Testis (tissue), 3 donors: ENCODE measurements around the gene MOK. TPM values are rescaled to one million over a fixed set of nuclear protein-coding genes. Genes with fewer than 3 reads are reported as not detected.

Experiments
- DNase-seq: peaks from one replicate; pipeline ENCODE4 v3.0.0-alpha.2; 2019
- H3K27ac ChIP-seq, 2 donors: fragments of 200-600 bp; sonication (generic); one replicate each; pipeline ENCODE4 v1.5.1; 2019
- H3K27me3 ChIP-seq: fragments of 200-600 bp; sonication (generic); one replicate; pipeline ENCODE4 v1.5.1; 2019
- H3K36me3 ChIP-seq: fragments of 200-600 bp; sonication (generic); one replicate; pipeline ENCODE4 v1.5.1; 2017; ENCODE audit warnings: low read depth; ENCODE audit errors: missing control alignments
- H3K4me1 ChIP-seq: fragments of 200-600 bp; sonication (generic); one replicate; pipeline ENCODE4 v1.5.1; 2019
- H3K4me3 ChIP-seq, 2 donors: fragments of 200-600 bp; sonication (generic); one replicate each; pipeline ENCODE4 v1.5.1; 2017 to 2019
- H3K9me3 ChIP-seq: fragments of 200-600 bp; sonication (generic); one replicate; pipeline ENCODE4 v1.5.1; 2017
- CTCF ChIP-seq, 3 experiments: fragments of 450-650 bp in 2 of 3; fragments of 200-600 bp in 1 of 3; sonication (generic) in 1 of 3; IDR thresholded peaks; one replicate each; pipeline ENCODE4 v1.5.1; 2016 to 2019; ENCODE audit warnings: antibody characterized with exemption in 3 of 3, mild to moderate bottlenecking in 2 of 3, moderate library complexity in 1 of 3
- POLR2A ChIP-seq: fragments of 450-650 bp; IDR thresholded peaks from one replicate; pipeline ENCODE4 v1.6.1; 2017; ENCODE audit warnings: antibody characterized with exemption, mild to moderate bottlenecking, moderate library complexity
- WGBS, 2 donors: methylation state at CpG; one replicate each; pipeline ENCODE4 v1.1.5; 2018; 5-methylcytosine and 5-hydroxymethylcytosine counted together
- intact Hi-C: fragments of 100-400 bp; cut with DNase I; formaldehyde crosslinking; loops from one replicate; pipeline ENCODE4 v1.15.1; 2023; ENCODE audit warnings: low total_unique reads
- polyA plus RNA-seq: library from polyadenylated mRNA; stranded (reverse); fragments of 350-450 nt; fragmentation: Illumina TruSeq; extraction: RNeasy Lipid Tissue Mini Kit (QIAGEN cat#74804); gene quantifications from one replicate; pipeline ENCODE4 v1.2.3, GENCODE V29; 2014; ENCODE audit warnings: low read depth, low replicate concordance; ENCODE audit not compliant: insufficient read depth
- total RNA-seq, 2 donors: library from RNA; depleted of rRNA; stranded (reverse); fragments of >200 nt; gene quantifications; one replicate each; pipeline ENCODE4 v1.2.3, GENCODE V29; 2016

Gene MOK
- total and polyA plus RNA-seq, 3 donors from 2014 or later, result 157 to 188 (median 171) TPM

- H3K27ac ChIP-seq, result peak overlapping the region; percentile 78 to 87
- no peaks in the 10 kb centered on the region for H3K9me3 ChIP-seq
- DNase-seq, result peak; percentile 82
- no peaks in the 10 kb centered on the region for H3K27me3 ChIP-seq
- H3K4me1 ChIP-seq, result peaks cover 29% of the 10 kb centered on the region
- no peak for TF ChIP-seq CTCF (IDR thresholded peaks at IDR 0.05)
- TF ChIP-seq POLR2A, result no peak
- intact Hi-C loops, result no loop called here
- WGBS, 2 donors, result 68 to 77% methylated on average over 5 to 7 of the region's 7 CpGs
- no peak overlapping the region for H3K4me3 ChIP-seq
- H3K36me3 ChIP-seq, result no peaks in the 10 kb centered on the region
These were observed 42.0 kb downstream of the MOK start for GRCh38 chr14:102262929-102263462.

GRCh38 chr14:102258136-102258535 lies 46.8 kb downstream of the MOK start:
- Histone ChIP-seq H3K4me3 (no peak overlapping the region), H3K27me3 (no peaks in the 10 kb centered on the region), H3K4me1 (peaks cover 3% of the 10 kb centered on the region), H3K36me3 (no peaks in the 10 kb centered on the region), H3K27ac (no peak overlapping the region), H3K9me3 (no peaks in the 10 kb centered on the region)
- TF ChIP-seq POLR2A (no peak), CTCF (IDR thresholded peaks at IDR 0.05) (no peak)
- WGBS, 2 donors, result 95 to 96% methylated on average over 6 of the region's 6 CpGs
- intact Hi-C loops, result no loop called here
- no peak for DNase-seq

- no peaks in the 10 kb centered on the region for H3K27me3 ChIP-seq
- no peak overlapping the region for H3K4me3 ChIP-seq
- no peak overlapping the region for H3K27ac ChIP-seq
- H3K4me1 ChIP-seq, result no peaks in the 10 kb centered on the region
- TF ChIP-seq POLR2A, result no peak
- DNase-seq, result no peak
- intact Hi-C loops, result no loop called here
- 84 to 86% methylated on average over 9 of the region's 9 CpGs for WGBS, 2 donors
- H3K36me3 ChIP-seq, result no peaks in the 10 kb centered on the region
- no peaks in the 10 kb centered on the region for H3K9me3 ChIP-seq
These were observed 48.2 kb downstream of the MOK start for GRCh38 chr14:102256716-102257115.

GRCh38 chr14:102255401-102256190 lies 49.4 kb downstream of the MOK start:
- H3K4me1 ChIP-seq, result no peaks in the 10 kb centered on the region
- no peaks in the 10 kb centered on the region for H3K9me3 ChIP-seq
- intact Hi-C loops, result no loop called here
- DNase-seq, result no peak
- H3K27ac ChIP-seq, result peak overlapping the region in 1 of 2 donors; percentile 76
- no peaks in the 10 kb centered on the region for H3K27me3 ChIP-seq
- no peaks in the 10 kb centered on the region for H3K36me3 ChIP-seq
- H3K4me3 ChIP-seq, result no peak overlapping the region
- 58 to 67% methylated on average over 9 of the region's 9 CpGs for WGBS, 2 donors
- TF ChIP-seq CTCF (IDR thresholded peaks at IDR 0.05), result no peak
- TF ChIP-seq POLR2A, result no peak

- 87 to 89% methylated on average over 21 of the region's 21 CpGs for WGBS, 2 donors
- no peaks in the 10 kb centered on the region for H3K4me1 ChIP-seq
- no peak overlapping the region for H3K4me3 ChIP-seq
- H3K27ac ChIP-seq, result no peak overlapping the region
- H3K27me3 ChIP-seq, result no peaks in the 10 kb centered on the region
- H3K36me3 ChIP-seq, result no peaks in the 10 kb centered on the region
- H3K9me3 ChIP-seq, result no peaks in the 10 kb centered on the region
- no peak for TF ChIP-seq POLR2A
- TF ChIP-seq CTCF (IDR thresholded peaks at IDR 0.05), result no peak
- DNase-seq, result no peak
- intact Hi-C loops, result no loop called here
These were observed 51.8 kb downstream of the MOK start for GRCh38 chr14:102252834-102253801.
